GM18499 (cell line): ENCODE data around the gene MBOAT2.
"Not testable (repeated sequence)": the region's sequence is repeated elsewhere in the genome, so short reads cannot be mapped to it uniquely, and the experiment has no call there.

ENCODE experiments used
- ATAC-seq: cut with Tn5 transposase; IDR thresholded peaks from one replicate; pipeline ENCODE4 v1.9.1; 2021; ENCODE audit warnings: moderate number of reproducible peaks; ENCODE audit not compliant: insufficient read depth, unreplicated experiment

Gene MBOAT2

DNA sequence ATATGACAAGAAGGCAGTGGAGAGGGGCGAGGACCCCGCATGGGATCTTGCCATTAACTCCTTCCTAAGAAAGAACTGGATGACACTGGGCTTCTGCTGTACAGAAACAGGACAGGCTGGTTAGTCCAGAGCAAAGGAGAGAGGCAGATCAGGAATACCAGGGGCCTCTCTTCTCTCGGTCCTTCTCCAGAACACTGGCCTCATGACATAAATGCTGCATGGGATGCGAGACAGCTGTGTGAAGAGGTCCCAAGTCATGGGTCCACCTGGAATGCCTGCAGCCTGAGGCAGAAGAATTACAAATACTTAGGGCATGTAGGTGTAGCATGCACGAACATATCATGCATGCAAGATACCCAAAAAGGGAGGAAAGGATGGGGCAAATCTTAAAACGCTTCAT, 9.1 kb downstream of the MBOAT2 start:
- no peak for ATAC-seq

DNA sequence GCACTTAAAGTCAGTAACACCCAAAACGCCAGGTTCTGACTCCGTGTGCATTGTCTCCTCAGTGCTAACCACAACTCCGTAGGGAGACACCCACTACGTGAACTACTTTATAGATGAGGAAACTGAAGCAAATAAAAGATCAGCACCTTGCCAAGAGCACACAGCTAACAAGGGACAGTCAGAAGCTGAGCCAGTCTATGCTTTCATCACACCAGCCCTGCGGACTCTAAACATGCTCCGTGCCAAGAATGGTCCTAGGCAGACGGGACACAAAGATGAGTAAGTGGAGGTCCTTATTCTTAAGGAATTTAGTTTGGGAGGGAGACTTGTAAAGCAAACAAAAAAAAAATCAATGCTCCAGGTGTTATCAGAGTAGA, 9.6 kb downstream of the MBOAT2 start:
- no peak for ATAC-seq

DNA sequence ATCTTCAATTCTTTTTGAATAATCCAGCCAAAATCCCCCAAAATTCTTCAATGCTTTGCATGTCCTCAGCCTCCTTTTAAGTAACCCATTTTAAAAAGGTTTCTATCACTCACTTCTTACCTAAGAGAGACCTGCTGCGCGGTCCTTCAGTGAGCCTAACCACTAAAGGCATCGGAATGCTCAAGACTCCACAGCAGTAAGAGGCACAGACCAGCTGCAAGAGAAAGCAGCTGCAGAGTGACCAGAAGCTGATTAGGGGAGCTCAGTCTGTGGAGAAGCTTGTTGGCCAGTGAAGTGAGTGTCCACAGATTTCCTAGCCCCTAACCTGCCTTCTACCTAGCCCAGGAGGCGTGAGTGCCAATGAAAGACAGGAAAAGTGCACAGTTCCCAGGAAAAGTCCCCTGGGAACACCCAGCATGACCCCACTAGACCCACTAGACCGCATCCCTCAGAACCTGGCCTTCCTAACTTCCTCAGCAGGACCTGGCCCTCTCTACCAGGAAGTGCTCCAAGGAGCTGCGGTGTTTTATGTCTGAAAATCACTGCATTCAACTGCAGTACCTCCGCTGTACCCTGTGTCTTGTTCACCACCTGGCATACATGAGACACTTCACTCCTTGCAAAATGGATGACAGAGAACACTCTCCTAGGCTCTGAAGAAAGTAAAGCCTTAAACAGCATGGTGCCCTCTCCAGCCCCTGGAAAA, 10.1 kb downstream of the MBOAT2 start:
- ATAC-seq = no peak

DNA sequence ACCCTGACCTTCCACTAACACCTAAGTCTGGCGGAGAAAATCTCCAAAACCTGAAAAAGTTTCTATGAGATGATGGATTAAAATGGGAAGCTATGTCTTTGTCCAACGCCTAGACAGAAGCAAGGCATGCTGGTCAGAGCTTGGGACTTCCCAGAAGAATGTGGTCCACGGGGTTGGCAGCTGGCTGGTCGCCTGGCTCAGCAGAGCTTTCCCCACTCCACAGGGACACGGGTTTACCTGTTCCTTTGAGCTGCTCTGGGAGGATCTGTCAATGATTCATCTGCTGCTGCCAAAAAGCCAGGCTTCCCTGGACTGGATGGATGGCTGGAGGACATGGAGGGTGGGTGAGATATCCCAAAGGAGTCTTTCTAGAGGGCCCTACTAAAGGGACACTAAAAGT, 10.8 kb downstream of the MBOAT2 start:
- no peak for ATAC-seq

- ATAC-seq = no peak
Observed at GRCh38 chr2:8989536-8990079, 13.9 kb downstream of the MBOAT2 start.

- no peak for ATAC-seq
Observed at GRCh38 chr2:8987410-8987809, 16.1 kb downstream of the MBOAT2 start.

GRCh38 chr2:8986327-8986976, 17.0 kb downstream of the MBOAT2 start:
- ATAC-seq = no peak

DNA sequence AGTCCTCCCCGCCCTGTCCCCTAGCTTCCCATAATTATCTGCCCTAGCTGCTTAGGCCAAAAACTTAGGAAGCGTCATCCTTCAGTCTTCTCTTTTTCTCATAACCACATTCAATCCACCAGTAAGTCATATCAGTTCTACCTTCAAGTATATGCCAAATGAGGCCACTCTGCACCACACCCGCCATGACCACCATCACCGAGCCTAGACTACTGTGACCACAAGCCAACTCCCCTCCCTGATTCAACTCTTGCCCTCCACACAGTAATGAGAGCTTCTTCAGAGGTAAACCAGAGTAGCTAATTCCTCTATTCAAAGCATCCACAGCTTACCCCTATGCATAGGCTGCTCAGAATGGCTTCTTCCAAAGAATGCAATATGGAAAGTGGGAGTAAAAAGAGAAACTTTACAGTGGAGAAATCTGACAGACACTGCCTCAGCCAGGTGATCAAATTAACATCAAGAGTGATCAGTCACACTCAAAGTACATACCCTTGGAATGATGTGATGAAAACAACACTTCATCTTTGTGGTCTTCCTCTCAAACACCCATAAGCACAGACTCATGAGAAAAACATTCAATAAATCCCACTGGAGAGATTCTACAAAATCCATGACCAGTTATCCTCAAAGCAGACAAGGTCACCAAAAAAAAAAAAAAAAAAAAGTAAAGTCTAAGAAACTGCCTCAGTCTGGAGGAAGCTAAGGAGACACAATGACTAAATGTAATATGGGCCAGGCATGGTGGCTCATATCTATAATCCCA, 17.7 kb downstream of the MBOAT2 start:
- no peak for ATAC-seq

- ATAC-seq = no peak
Observed at GRCh38 chr2:8984855-8985254, 18.6 kb downstream of the MBOAT2 start.

GRCh38 chr2:8984157-8984556, 19.3 kb downstream of the MBOAT2 start:
- ATAC-seq = no peak

DNA sequence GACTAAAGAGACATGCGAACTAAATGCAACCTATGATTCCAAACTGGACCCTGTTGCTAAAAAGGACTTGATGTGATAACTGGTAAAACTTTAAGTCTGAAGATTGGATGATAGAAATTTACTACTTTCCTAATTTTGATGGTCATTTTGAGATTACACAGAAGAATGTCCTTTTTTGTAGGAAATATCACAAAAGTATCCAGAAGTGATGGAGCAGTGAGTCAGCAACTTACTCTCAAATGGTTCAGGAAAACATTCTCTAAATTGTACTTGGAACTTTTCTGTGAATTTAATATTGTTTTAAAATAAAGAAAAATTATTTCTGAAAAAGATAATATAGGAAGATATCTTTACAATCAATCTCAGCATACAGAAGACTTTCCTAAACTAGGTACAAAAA, 19.9 kb downstream of the MBOAT2 start:
- ATAC-seq = no peak

GRCh38 chr2:8981876-8982275, 21.6 kb downstream of the MBOAT2 start:
- no peak for ATAC-seq

GRCh38 chr2:8980096-8980495, 23.4 kb downstream of the MBOAT2 start:
- no peak for ATAC-seq

DNA sequence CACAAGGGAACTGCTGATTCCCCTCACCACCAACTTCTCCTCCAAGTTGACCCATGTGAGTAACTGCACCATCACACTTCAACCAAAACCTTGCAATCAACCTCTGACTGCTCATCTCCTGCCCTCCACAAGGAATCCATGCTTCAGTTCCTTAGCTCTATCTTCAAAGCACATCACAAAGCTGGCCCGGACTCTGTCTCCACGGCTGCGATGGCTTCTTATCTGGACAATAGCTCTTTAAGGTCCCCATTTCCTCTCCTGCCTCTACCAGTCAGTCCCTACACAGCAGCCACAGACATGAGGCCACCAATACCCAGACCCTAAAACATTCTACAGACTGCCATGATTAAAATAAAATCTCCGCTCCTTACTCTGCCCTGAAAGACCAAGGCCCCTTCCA, 25.7 kb downstream of the MBOAT2 start:
- no peak for ATAC-seq

DNA sequence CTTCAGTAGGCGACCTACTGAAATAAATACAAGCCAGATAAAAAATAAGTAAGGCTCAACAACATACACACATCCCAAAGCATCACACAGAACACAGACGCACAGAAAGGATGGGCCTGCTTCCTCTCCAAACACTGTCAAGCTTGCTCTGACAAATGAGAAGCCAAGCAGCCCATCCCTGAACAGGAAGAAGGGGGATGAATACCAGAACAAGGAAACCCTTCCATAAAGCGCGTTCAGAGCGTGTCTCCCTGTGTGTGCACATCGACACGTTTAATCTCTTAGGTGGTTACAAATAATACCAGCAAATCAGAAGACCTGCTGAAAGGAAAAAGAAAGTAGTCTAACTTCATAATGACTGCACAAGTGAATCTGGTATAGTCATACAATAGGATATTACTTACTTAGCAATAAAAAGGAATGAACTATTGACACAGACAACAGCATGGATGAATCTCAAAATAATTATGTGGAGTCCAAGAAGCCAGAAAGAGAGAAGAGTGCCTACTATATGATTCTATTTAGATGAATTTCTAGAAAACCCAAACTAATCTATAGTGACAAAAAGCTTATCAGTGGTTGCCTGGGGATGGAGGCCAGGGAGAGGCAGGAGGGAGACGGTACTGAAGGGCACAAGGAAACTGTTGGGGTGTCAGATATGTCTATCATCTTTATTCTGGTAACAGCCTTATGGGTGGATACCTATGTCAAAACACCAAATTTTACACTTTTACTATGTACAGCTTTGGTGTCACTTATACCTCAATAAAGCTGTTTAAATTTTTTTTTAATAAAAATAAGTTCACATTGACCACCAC, 26.8 kb downstream of the MBOAT2 start:
- ATAC-seq = no peak

- ATAC-seq = no peak
Observed at GRCh38 chr2:8974016-8974415, 29.5 kb downstream of the MBOAT2 start.

DNA sequence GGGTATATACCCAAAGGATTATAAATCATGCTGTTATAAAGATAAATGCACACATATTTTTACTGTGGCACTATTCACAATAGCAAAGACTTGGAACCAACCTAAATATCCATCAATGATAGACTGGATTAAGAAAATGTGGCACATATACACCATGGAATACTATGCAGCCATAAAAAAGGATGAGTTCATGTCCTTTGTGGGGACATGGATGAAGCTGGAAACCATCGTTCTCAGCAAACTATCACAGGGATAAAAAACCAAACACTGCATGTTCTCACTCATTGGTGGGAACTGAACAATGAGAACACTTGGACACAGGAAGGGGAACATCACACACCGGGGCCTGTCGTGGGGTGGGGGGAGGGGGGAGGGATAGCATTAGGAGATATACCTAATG, 30.5 kb downstream of the MBOAT2 start:
- ATAC-seq = not testable (repeated sequence)

GRCh38 chr2:8972535-8972934, 30.9 kb downstream of the MBOAT2 start:
- not testable (repeated sequence) for ATAC-seq

GRCh38 chr2:8969348-8969747, 34.1 kb downstream of the MBOAT2 start:
- ATAC-seq = not testable (repeated sequence)

DNA sequence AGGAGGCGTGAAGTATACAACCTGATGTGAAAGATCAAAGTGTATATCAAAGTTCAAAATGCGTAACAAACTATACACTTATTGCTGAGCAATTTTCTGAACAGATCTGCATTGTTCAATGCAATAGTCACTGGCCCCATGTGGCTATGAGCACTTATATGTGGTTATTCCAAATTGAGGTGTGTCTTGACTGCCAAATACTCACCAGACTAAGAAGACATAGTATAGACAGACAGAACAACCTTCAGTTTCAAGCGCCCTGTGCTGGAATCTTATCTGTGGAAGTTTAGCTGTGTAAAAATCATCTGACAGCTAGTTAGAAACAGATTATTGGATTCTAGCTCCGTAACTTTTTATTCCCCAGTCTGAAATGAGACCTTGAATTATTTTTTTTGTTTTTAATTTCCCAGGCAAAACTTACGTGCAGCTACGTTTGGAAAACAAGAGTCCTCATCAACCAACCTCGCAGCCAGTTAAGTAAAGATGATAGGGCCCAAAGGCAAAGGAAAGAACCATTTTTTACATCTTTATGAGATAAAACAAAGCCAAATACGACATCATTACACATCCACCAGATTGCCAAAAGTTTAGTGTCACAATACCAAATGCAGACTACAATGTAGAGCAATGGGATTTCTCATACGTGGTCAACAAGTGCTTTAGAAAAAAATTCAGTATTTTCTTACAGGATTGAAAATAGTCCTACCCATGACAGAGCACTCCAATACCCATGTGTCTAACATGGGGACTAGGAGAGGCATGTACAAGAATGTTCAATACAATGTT, 37.2 kb downstream of the MBOAT2 start:
- no peak for ATAC-seq
